GM23338 (cell line): Measurements from ENCODE around the gene ZBTB46. TPM values are rescaled to one million over a fixed set of nuclear protein-coding genes. Genes with fewer than 3 reads are reported as not detected.

ENCODE experiments used
- CREB1 ChIP-seq: fragments of 250-450 bp; sonication (Bioruptor Pico); IDR thresholded peaks from 2 replicates; pipeline ENCODE4 v1.5.0; 2020; ENCODE audit warnings: low read depth, mild to moderate bottlenecking, moderate library complexity
- EZH2 ChIP-seq: fragments of 200-600 bp; sonication (generic); IDR thresholded peaks from one replicate; pipeline ENCODE4 v1.8.0; 2017; ENCODE audit warnings: antibody characterized with exemption, mild to moderate bottlenecking, low read depth; ENCODE audit not compliant: unreplicated experiment
- EZH2phosphoT487 ChIP-seq: fragments of 200-600 bp; sonication (generic); IDR thresholded peaks from one replicate; pipeline ENCODE4 v1.8.1; 2018; ENCODE audit warnings: antibody characterized with exemption; ENCODE audit not compliant: unreplicated experiment
- JUNB ChIP-seq: IDR thresholded peaks from one replicate; pipeline ENCODE4 v1.6.1; 2016; ENCODE audit warnings: antibody characterized with exemption; ENCODE audit not compliant: unreplicated experiment
- NANOG ChIP-seq: IDR thresholded peaks from 2 replicates; pipeline ENCODE4 v1.6.1; 2016; ENCODE audit warnings: antibody characterized with exemption, borderline replicate concordance
- STAT1 ChIP-seq: IDR thresholded peaks from one replicate; pipeline ENCODE4 v1.6.1; 2016; ENCODE audit warnings: antibody characterized with exemption; ENCODE audit not compliant: unreplicated experiment
- ZNF331 ChIP-seq: fragments of 250-450 bp; sonication (Bioruptor Pico); IDR thresholded peaks from 2 replicates; pipeline ENCODE4 v1.5.0; 2020; ENCODE audit warnings: low read depth, mild to moderate bottlenecking, moderate library complexity
- ZNF462 ChIP-seq: fragments of 250-450 bp; sonication (Bioruptor Pico); IDR thresholded peaks from 2 replicates; pipeline ENCODE4 v1.5.0; 2020; ENCODE audit warnings: mild to moderate bottlenecking, moderate library complexity
- polyA plus RNA-seq: library from polyadenylated mRNA; unstranded; fragments of >200 nt; fragmentation: Nextera tagmentation; extraction: Ambion mirVana; gene quantifications from 2 replicates; pipeline ENCODE4 v1.2.1, GENCODE V29; 2016
- total RNA-seq: library from RNA; depleted of rRNA; stranded (reverse); fragments of >200 nt; shearing (Covaris generic); gene quantifications from 2 replicates; pipeline ENCODE4 v1.2.3, GENCODE V29; 2014
- TF ChIP-seq, protein P1 (sequence below): IDR thresholded peaks from one replicate; pipeline ENCODE4 v1.6.1; 2018; ENCODE audit warnings: antibody characterized with exemption; ENCODE audit not compliant: unreplicated experiment
- TF ChIP-seq, protein P2 (sequence below): IDR thresholded peaks from 2 replicates; pipeline ENCODE4 v1.6.1; 2016; ENCODE audit warnings: antibody characterized with exemption

ZBTB46 gene
- total and polyA plus RNA-seq, 2 experiments from 2014 or later: 3.2 to 26.9 TPM

GRCh38 chr20:63848003-63848911 is 17.2 kb upstream of the ZBTB46 start (continued):
- no peak; the same call in 1 of the 2 replicates for TF ChIP-seq ZNF462 (CRISPR knock-in tag)
- no peak for TF ChIP-seq STAT1
- no peak for TF ChIP-seq EZH2phosphoT487
- no peak for TF ChIP-seq JUNB
- TF ChIP-seq, protein P1, sequence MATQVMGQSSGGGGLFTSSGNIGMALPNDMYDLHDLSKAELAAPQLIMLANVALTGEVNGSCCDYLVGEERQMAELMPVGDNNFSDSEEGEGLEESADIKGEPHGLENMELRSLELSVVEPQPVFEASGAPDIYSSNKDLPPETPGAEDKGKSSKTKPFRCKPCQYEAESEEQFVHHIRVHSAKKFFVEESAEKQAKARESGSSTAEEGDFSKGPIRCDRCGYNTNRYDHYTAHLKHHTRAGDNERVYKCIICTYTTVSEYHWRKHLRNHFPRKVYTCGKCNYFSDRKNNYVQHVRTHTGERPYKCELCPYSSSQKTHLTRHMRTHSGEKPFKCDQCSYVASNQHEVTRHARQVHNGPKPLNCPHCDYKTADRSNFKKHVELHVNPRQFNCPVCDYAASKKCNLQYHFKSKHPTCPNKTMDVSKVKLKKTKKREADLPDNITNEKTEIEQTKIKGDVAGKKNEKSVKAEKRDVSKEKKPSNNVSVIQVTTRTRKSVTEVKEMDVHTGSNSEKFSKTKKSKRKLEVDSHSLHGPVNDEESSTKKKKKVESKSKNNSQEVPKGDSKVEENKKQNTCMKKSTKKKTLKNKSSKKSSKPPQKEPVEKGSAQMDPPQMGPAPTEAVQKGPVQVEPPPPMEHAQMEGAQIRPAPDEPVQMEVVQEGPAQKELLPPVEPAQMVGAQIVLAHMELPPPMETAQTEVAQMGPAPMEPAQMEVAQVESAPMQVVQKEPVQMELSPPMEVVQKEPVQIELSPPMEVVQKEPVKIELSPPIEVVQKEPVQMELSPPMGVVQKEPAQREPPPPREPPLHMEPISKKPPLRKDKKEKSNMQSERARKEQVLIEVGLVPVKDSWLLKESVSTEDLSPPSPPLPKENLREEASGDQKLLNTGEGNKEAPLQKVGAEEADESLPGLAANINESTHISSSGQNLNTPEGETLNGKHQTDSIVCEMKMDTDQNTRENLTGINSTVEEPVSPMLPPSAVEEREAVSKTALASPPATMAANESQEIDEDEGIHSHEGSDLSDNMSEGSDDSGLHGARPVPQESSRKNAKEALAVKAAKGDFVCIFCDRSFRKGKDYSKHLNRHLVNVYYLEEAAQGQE: no peak
- TF ChIP-seq EZH2: no peak
- no peak for TF ChIP-seq CREB1 (CRISPR knock-in tag)
- TF ChIP-seq NANOG: no peak
- TF ChIP-seq ZNF331 (CRISPR knock-in tag): no peak
- TF ChIP-seq, protein P2, sequence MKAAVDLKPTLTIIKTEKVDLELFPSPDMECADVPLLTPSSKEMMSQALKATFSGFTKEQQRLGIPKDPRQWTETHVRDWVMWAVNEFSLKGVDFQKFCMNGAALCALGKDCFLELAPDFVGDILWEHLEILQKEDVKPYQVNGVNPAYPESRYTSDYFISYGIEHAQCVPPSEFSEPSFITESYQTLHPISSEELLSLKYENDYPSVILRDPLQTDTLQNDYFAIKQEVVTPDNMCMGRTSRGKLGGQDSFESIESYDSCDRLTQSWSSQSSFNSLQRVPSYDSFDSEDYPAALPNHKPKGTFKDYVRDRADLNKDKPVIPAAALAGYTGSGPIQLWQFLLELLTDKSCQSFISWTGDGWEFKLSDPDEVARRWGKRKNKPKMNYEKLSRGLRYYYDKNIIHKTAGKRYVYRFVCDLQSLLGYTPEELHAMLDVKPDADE: no peak
